Lung (tissue), 12 donors: ENCODE measurements around the gene MCHR1. TPM values are rescaled to one million over a fixed set of nuclear protein-coding genes. Genes with fewer than 3 reads are reported as not detected.

Experiments used
- ATAC-seq: fragments of 200-7000 bp; cut with Tn5 transposase; one replicate; pipeline ENCODE4 v1.9.1; 2020; ENCODE audit warnings: moderate number of reproducible peaks; ENCODE audit not compliant: insufficient read depth, low FRiP score
- DNase-seq, 3 donors: peaks; one replicate each; pipeline ENCODE4 v3.0.0-alpha.2; 2013 to 2017
- H3K27ac ChIP-seq, 2 donors: one replicate each; pipeline ENCODE4 v1.5.1; 2013; ENCODE audit warnings: mild to moderate bottlenecking in 2 of 2, moderate library complexity in 2 of 2, control low read depth in 1 of 2, inconsistent platforms in 1 of 2, low read depth in 1 of 2, low read length in 1 of 2
- H3K27me3 ChIP-seq, 3 donors: one replicate each; pipeline ENCODE4 v1.5.1; 2013; ENCODE audit warnings: low read length in 2 of 3; ENCODE audit not compliant: control insufficient read depth in 3 of 3, insufficient read depth in 3 of 3
- H3K36me3 ChIP-seq, 4 donors: one replicate each; pipeline ENCODE4 v1.5.1; 2013; ENCODE audit warnings: low read length in 4 of 4, mild to moderate bottlenecking in 1 of 4, moderate library complexity in 1 of 4; ENCODE audit not compliant: control insufficient read depth in 4 of 4, insufficient read depth in 4 of 4
- H3K4me1 ChIP-seq, 5 donors: one replicate each; pipeline ENCODE4 v1.5.1; 2013; ENCODE audit warnings: low read length in 5 of 5, mild to moderate bottlenecking in 2 of 5, moderate library complexity in 1 of 5; ENCODE audit not compliant: control insufficient read depth in 5 of 5, insufficient read depth in 5 of 5
- H3K4me3 ChIP-seq: one replicate; pipeline ENCODE4 v1.5.1; 2013; ENCODE audit warnings: mild to moderate bottlenecking, control low read depth, moderate library complexity
- H3K9ac ChIP-seq, 2 donors: one replicate each; pipeline ENCODE4 v1.5.1; 2013; ENCODE audit warnings: low read length in 2 of 2, control low read depth in 1 of 2; ENCODE audit not compliant: insufficient read depth in 1 of 2
- H3K9me3 ChIP-seq, 4 donors: one replicate each; pipeline ENCODE4 v1.5.1; 2013; ENCODE audit warnings: low read length in 3 of 4, mild to moderate bottlenecking in 1 of 4, moderate library complexity in 1 of 4; ENCODE audit not compliant: control insufficient read depth in 4 of 4, insufficient read depth in 3 of 4
- WGBS, 2 donors: extraction: QIAGEN DNeasy Blood & Tissue Kit; methylation state at CpG; one replicate each; pipeline ENCODE4 v1.1.7; 2013; 5-methylcytosine and 5-hydroxymethylcytosine counted together
- polyA plus RNA-seq, 2 donors: library from polyadenylated mRNA; stranded (reverse); fragments of 200-250 nt; gene quantifications; one replicate each; pipeline ENCODE4 v1.2.1, GENCODE V29; 2013
- total RNA-seq, 2 donors: library from RNA; depleted of rRNA in 1 of 2; stranded (reverse); fragments of >200 nt in 1 of 2; gene quantifications; one replicate each; pipeline ENCODE4 v1.2.1, GENCODE V29; 2014 to 2021
- TF ChIP-seq, protein P1 (sequence below): IDR thresholded peaks from 2 replicates; pipeline ENCODE4 v1.5.1; 2012; ENCODE audit warnings: mild to moderate bottlenecking; ENCODE audit errors: control extremely low read depth, extremely low read depth
- donor health status: control.
- donor health status: control.
- donor health status: Bipolar disorder and iron deficiency.
- donor health status: healthy.
- donor health status: DM: yes; HTN: yes; CAD: no.

MCHR1 gene
- total and polyA plus RNA-seq, 4 donors, result 0.06 to 0.62 (median 0.29) TPM

DNA sequence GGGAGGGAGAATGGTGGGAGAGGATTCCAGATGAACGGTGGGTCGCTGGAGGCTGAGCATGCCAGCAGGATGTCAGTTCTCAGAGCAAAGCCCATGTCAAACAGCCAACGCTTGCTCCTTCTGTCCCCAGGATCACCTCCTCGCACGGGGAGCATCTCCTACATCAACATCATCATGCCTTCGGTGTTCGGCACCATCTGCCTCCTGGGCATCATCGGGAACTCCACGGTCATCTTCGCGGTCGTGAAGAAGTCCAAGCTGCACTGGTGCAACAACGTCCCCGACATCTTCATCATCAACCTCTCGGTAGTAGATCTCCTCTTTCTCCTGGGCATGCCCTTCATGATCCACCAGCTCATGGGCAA, 1.5 kb downstream of the MCHR1 start:
- Histone ChIP-seq H3K9me3 (peaks cover 0 to 2% (median 0%) of the 10 kb centered on the region in 4 donors), H3K4me1 (peaks cover 5 to 24% (median 6%) of the 10 kb centered on the region in 5 donors), H3K9ac (no peak overlapping the region), H3K27ac (no peak overlapping the region), H3K36me3 (no peaks in the 10 kb centered on the region), H3K27me3 (peaks cover 0 to 11% (median 5%) of the 10 kb centered on the region in 3 donors), H3K4me3 (no peak overlapping the region)
- DNase-seq (no peak), ATAC-seq (no peak)
- TF ChIP-seq, protein P1, sequence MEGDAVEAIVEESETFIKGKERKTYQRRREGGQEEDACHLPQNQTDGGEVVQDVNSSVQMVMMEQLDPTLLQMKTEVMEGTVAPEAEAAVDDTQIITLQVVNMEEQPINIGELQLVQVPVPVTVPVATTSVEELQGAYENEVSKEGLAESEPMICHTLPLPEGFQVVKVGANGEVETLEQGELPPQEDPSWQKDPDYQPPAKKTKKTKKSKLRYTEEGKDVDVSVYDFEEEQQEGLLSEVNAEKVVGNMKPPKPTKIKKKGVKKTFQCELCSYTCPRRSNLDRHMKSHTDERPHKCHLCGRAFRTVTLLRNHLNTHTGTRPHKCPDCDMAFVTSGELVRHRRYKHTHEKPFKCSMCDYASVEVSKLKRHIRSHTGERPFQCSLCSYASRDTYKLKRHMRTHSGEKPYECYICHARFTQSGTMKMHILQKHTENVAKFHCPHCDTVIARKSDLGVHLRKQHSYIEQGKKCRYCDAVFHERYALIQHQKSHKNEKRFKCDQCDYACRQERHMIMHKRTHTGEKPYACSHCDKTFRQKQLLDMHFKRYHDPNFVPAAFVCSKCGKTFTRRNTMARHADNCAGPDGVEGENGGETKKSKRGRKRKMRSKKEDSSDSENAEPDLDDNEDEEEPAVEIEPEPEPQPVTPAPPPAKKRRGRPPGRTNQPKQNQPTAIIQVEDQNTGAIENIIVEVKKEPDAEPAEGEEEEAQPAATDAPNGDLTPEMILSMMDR, result no peak
- 89 to 90% methylated on average over 15 of the region's 15 CpGs for WGBS, 2 donors

DNA sequence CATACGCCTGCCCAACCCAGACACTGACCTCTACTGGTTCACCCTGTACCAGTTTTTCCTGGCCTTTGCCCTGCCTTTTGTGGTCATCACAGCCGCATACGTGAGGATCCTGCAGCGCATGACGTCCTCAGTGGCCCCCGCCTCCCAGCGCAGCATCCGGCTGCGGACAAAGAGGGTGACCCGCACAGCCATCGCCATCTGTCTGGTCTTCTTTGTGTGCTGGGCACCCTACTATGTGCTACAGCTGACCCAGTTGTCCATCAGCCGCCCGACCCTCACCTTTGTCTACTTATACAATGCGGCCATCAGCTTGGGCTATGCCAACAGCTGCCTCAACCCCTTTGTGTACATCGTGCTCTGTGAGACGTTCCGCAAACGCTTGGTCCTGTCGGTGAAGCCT, 2.2 kb downstream of the MCHR1 start:
- TF ChIP-seq, protein P1, result no peak
- peaks cover 0 to 11% (median 5%) of the 10 kb centered on the region in 3 donors for H3K27me3 ChIP-seq
- peaks cover 5 to 24% (median 6%) of the 10 kb centered on the region in 5 donors for H3K4me1 ChIP-seq
- H3K27ac ChIP-seq, result no peak overlapping the region
- H3K36me3 ChIP-seq, result no peaks in the 10 kb centered on the region
- WGBS, 2 donors, result 93 to 95% methylated on average over 19 of the region's 19 CpGs
- no peak for DNase-seq
- no peak for ATAC-seq
- H3K4me3 ChIP-seq, result no peak overlapping the region
- peaks cover 0 to 2% (median 0%) of the 10 kb centered on the region in 4 donors for H3K9me3 ChIP-seq
- no peak overlapping the region for H3K9ac ChIP-seq

DNA sequence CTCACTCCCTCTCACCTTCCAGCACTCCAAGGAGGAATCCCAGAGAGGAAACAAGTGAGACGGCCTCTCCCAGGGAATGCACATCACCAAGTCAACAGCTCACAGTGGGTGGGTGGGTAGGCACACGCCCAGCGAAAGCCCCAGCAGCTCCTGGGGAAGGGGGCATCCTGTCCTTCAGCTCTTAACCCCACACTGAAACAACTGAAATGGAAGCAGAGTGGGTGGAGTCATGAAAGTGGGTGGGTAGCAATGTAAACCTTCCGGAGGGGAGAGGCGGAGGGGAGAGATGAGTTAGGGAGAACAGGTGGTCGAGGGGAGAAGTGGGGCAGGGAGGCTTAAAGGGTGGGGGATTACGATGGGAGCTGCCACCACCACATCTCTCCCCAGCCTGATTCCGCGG, 5.4 kb downstream of the MCHR1 start:
- no peak overlapping the region for H3K27ac ChIP-seq
- H3K9ac ChIP-seq, result no peak overlapping the region
- TF ChIP-seq, protein P1, result no peak
- DNase-seq (no peak), ATAC-seq (no peak)
- no peaks in the 10 kb centered on the region for H3K36me3 ChIP-seq
- no peak overlapping the region for H3K4me3 ChIP-seq
- 52 to 55% methylated on average over 9 of the region's 9 CpGs for WGBS, 2 donors
- H3K27me3 ChIP-seq, result peaks cover 0 to 5% (median 5%) of the 10 kb centered on the region in 3 donors
- no peaks in the 10 kb centered on the region for H3K9me3 ChIP-seq
- H3K4me1 ChIP-seq, result peaks cover 4 to 10% (median 5%) of the 10 kb centered on the region in 5 donors

DNA sequence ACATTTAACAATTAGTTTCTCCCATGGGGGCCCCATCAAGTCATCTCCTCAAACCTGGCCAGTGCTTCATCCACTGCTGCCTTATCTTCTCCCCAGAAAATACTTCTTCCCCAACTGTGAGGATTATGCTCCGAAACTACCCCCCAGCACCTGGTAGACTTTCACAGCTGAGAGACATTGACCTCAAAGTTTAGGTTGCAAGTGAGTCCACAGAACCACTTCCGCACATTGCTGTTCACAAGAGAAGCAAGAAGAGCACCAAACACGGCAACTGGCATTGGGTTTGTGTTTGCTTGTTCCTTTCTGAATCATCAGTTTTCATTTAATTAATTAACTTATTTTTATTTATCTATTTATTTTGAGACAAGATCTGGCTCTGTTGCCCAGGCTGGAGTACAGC, 6.1 kb downstream of the MCHR1 start:
- Histone ChIP-seq H3K4me1 (peaks cover 0 to 5% (median 3%) of the 10 kb centered on the region in 5 donors), H3K9ac (no peak overlapping the region), H3K4me3 (no peak overlapping the region), H3K9me3 (no peaks in the 10 kb centered on the region), H3K27me3 (peaks cover 0 to 5% (median 4%) of the 10 kb centered on the region in 3 donors), H3K27ac (no peak overlapping the region), H3K36me3 (no peaks in the 10 kb centered on the region)
- ATAC-seq (no peak), DNase-seq (no peak)
- TF ChIP-seq, protein P1, result no peak
- 95% methylated on average over 3 of the region's 3 CpGs for WGBS, 2 donors
